BJ (cell line): ENCODE measurements around the gene CLEC16A. TPM values are rescaled to one million over a fixed set of nuclear protein-coding genes. Genes with fewer than 3 reads are reported as not detected.

ENCODE experiments used
- CTCF ChIA-PET: fragments of 350-600 bp; formaldehyde crosslinking; extraction: SDS; loops from one replicate; lab custom pipeline; 2021; ENCODE audit warnings: antibody characterized with exemption, inconsistent platforms; lab: Yijun Ruan, JAX
- POLR2A ChIA-PET: fragments of 300-600 bp; sonication (Branson Sonifier 250); formaldehyde crosslinking; extraction: SDS; loops from one replicate; lab custom pipeline; 2021; ENCODE audit warnings: antibody characterized with exemption; lab: Charles Lee
- DNase-seq: peaks from one replicate; pipeline ENCODE4 v3.0.0-alpha.2; 2011; ENCODE audit warnings: low read depth
- H3K27me3 ChIP-seq: 2 replicates; pipeline ENCODE4 v1.6.0; 2011; ENCODE audit warnings: low read length; ENCODE audit not compliant: control insufficient read depth, insufficient read depth
- H3K36me3 ChIP-seq: 2 replicates; pipeline ENCODE4 v1.5.1; 2011; ENCODE audit warnings: low read length; ENCODE audit not compliant: control insufficient read depth, insufficient read depth
- H3K4me3 ChIP-seq: 2 replicates; pipeline ENCODE4 v1.5.1; 2011; ENCODE audit warnings: low read depth, mild to moderate bottlenecking, control low read depth, low read length
- CTCF ChIP-seq: IDR thresholded peaks from 2 replicates; pipeline ENCODE4 v1.5.1; 2011; ENCODE audit warnings: low read depth, mild to moderate bottlenecking, control low read depth, inconsistent platforms, low read length, moderate library complexity; ENCODE audit not compliant: insufficient read depth
- polyA plus RNA-seq: library from polyadenylated mRNA; depleted of rRNA; stranded (reverse); fragments of >200 nt; gene quantifications from 2 replicates; pipeline ENCODE4 v1.2.3, GENCODE V29; 2011

CLEC16A gene
- polyA plus RNA-seq, 1 experiment: 8.7 TPM

DNA sequence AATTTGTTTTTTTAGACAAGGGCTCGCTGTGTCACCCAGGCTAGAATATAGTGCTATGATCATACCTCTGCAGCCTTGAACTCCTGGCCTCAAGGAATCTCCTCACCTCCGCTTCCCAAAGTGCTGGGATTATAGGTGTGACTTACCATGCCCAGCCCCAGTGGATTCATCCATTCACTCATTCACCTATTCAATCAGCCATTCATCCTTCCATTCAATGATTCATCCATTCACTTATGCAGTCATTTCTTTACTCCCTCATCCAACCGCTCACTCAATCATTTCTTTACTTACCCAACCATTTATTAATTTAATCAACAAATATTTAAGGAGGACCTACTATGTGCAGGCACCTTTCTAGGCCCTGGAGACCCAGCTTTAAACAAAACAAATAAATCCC lies 27.8 kb upstream of the CLEC16A start:
- H3K36me3 ChIP-seq: no peaks in the 10 kb centered on the region
- CTCF ChIA-PET: interaction anchor here (1.2 to 1.6 kb wide), 2 partner anchors 10 to 179 kb away, joined by 4 to 7 read pairs; no protein-coding TSS in a partner anchor
- POLR2A ChIA-PET: no interaction called here
- TF ChIP-seq CTCF: no peak
- no peak for DNase-seq
- H3K27me3 ChIP-seq: no peaks in the 10 kb centered on the region; the same call in 1 of the 2 replicates
- no peak overlapping the region for H3K4me3 ChIP-seq

- TF ChIP-seq CTCF: peak; percentile 99
- H3K4me3 ChIP-seq: no peak overlapping the region
- ChIA-PET CTCF (interaction anchor here (0.6 to 2.6 kb wide), 23 partner anchors 9 to 403 kb away, joined by 3 to 11 read pairs (median 4); partner anchors contain the start of gene CIITA), POLR2A (no interaction called here)
- peak; percentile 50 for DNase-seq
- H3K27me3 ChIP-seq: no peaks in the 10 kb centered on the region; the same call in 1 of the 2 replicates
- H3K36me3 ChIP-seq: no peaks in the 10 kb centered on the region
Observed at GRCh38 chr16:10918294-10919002, 25.9 kb upstream of the CLEC16A start.

- H3K4me3 ChIP-seq: no peak overlapping the region
- CTCF ChIA-PET: interaction anchor here (0.6 to 2.6 kb wide), 21 partner anchors 8 to 623 kb away, joined by 3 to 11 read pairs (median 4); partner anchors contain the start of gene CIITA
- no peaks in the 10 kb centered on the region for H3K36me3 ChIP-seq
- no peak for DNase-seq
- no peak for TF ChIP-seq CTCF
- H3K27me3 ChIP-seq: no peaks in the 10 kb centered on the region; the same call in 1 of the 2 replicates
- POLR2A ChIA-PET: no interaction called here
Observed at GRCh38 chr16:10919003-10919351, 25.4 kb upstream of the CLEC16A start.

DNA sequence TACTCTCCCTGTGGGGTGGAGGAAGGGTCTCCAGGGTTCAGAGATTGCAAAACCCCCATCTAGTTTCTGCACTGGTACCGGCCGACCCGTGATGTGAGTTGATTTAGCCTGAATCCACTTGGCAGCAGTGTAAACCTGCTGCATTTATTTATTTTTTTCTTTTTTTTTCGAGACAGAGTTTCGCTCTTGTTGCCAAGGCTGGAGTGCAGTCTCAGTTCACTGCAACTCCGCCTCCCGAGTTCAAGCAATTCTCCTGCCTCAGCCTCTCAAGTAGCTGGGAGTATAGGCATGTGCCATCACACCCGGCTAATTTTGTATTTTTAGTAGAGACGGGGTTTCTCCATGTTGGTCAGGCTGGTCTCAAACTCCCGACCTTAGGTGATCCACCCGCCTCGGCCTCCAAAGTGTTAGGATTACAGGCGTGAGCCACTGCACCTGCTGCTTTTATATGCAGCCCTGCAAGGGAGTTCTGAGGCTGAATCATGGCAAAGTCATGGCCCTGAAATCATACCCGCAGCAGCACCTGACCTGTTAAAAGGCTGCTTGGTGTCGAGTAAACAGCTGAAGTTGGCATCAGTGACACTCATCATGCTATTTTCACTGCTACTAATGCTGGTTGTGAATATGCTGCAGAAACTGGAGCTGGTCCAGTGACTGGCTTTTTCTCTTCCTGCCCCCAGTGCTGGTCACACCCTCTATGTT lies 23.5 kb upstream of the CLEC16A start:
- ChIA-PET POLR2A (no interaction called here), CTCF (interaction anchor here (2.8 kb wide), 1 partner anchor 399 kb away, joined by 11 read pairs; no protein-coding TSS in a partner anchor)
- Histone ChIP-seq H3K36me3 (peaks cover 2% of the 10 kb centered on the region), H3K4me3 (no peak overlapping the region), H3K27me3 (no peaks in the 10 kb centered on the region; the same call in 1 of the 2 replicates)
- TF ChIP-seq CTCF: no peak
- DNase-seq: no peak
